ENCODE measurements around the gene DNAJC30. TPM values are rescaled to one million over a fixed set of nuclear protein-coding genes. Genes with fewer than 3 reads are reported as not detected.

DNAJC30 gene
- total and polyA plus RNA-seq, 10 of the 15 experiments (the other 5 are each of a cell fraction or from before 2014, with no cell fraction given), result 2.1 to 19.0 (median 7.9) TPM

DNA sequence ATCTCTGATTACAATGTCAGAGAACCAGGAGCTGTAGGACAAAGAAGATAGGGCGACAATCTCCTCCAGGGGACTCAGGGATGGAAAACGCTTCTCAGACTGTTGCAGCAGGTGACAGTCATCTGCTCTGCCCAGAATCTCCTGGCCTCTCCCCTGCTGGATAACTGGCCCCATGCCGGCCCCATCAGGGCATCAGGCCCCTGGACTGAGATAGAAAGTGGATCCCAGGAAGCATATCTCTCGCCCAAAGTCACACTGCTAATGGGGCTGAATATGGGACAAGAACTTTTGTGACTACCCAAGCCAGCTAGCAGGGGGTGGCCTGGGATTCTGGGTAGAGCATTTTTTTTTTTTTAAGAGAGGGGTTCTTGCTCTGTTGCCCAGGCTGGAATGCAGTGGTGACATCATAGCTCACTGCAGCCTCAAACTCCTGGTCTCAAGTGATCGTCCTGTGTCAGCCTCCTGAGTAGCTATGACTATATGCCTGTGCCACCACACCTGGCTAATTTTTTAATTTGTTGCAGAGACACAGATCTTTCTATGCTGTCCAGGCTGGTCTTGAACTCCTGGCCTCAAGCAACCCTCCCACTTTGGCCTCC, 38.5 kb downstream of the DNAJC30 start:
- no peak for DNase-seq (ENCODE audit: low read depth, low spot score)
- no peaks in the 10 kb centered on the region for H3K79me2 ChIP-seq (ENCODE audit: control insufficient read depth, insufficient read depth, low read length)
- TF ChIP-seq HDGF (IDR thresholded peaks at IDR 0.05) (no peak), ZNF207 (IDR thresholded peaks at IDR 0.05; ENCODE audit: borderline replicate concordance) (no peak), CBX5 (IDR thresholded peaks at IDR 0.05; ENCODE audit: low read depth) (no peak), MEF2B (IDR thresholded peaks at IDR 0.05; ENCODE audit: partially characterized antibody, poor library complexity, severe bottlenecking) (no peak)
- TF ChIP-seq, protein P1, sequence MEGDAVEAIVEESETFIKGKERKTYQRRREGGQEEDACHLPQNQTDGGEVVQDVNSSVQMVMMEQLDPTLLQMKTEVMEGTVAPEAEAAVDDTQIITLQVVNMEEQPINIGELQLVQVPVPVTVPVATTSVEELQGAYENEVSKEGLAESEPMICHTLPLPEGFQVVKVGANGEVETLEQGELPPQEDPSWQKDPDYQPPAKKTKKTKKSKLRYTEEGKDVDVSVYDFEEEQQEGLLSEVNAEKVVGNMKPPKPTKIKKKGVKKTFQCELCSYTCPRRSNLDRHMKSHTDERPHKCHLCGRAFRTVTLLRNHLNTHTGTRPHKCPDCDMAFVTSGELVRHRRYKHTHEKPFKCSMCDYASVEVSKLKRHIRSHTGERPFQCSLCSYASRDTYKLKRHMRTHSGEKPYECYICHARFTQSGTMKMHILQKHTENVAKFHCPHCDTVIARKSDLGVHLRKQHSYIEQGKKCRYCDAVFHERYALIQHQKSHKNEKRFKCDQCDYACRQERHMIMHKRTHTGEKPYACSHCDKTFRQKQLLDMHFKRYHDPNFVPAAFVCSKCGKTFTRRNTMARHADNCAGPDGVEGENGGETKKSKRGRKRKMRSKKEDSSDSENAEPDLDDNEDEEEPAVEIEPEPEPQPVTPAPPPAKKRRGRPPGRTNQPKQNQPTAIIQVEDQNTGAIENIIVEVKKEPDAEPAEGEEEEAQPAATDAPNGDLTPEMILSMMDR (IDR thresholded peaks at IDR 0.05 in 2 of 3, conservative IDR thresholded peaks at IDR 0.05 in 1 of 3; ENCODE audit: control insufficient read depth in 2 of 3, extremely low read depth in 1 of 3, insufficient read depth in 1 of 3, low read depth in 3 of 3, low read length in 3 of 3), result no peak
- H3K9me3 ChIP-seq (replicated peaks; ENCODE audit: control insufficient read depth, insufficient read depth, low read length), result peaks cover 5% of the 10 kb centered on the region; the same call in 1 of the 3 replicates
- no peaks in the 10 kb centered on the region for H4K20me1 ChIP-seq (ENCODE audit: control insufficient read depth, insufficient read depth)
- 7% methylated on average over 5 of the region's 5 CpGs for WGBS (ENCODE audit: insufficient coverage, insufficient replicate concordance, low lambda C conversion rate, missing lambda C conversion rate)
- FAIRE-seq, result no peak
- CTCF ChIA-PET, result interaction anchor here (0.7 to 1.5 kb wide), 4 partner anchors 16 to 78 kb away, joined by 3 read pairs; no protein-coding TSS in a partner anchor
- no peaks in the 10 kb centered on the region for H3K36me3 ChIP-seq (ENCODE audit: control insufficient read depth in 2 of 2, insufficient read depth in 2 of 2, low read length in 1 of 2)
- SMC1A ChIA-PET (ENCODE audit: uncharacterized antibody, unreplicated experiment), result no interaction called here
- RAD21 ChIA-PET (ENCODE audit: unreplicated experiment), result no interaction called here
- BruUV-seq (replicated peaks), result no TSS peak
- H2AFZ ChIP-seq (ENCODE audit: control insufficient read depth, low read depth, low read length), result no peak overlapping the region
- ATAC-seq, result no peak
- POLR2A ChIA-PET, result no interaction called here
- H3K4me2 ChIP-seq (ENCODE audit: control insufficient read depth, insufficient read depth), result no peak overlapping the region
- H3K27me3 ChIP-seq (replicated peaks in 1 of 2; ENCODE audit: control insufficient read depth in 2 of 2, insufficient read depth in 2 of 2, low read length in 1 of 2), result peaks cover 1 to 11% of the 10 kb centered on the region in 2 experiments
- H3K9ac ChIP-seq (ENCODE audit: control insufficient read depth, insufficient read depth, low read length), result no peak overlapping the region
- no peak overlapping the region for H3K4me3 ChIP-seq
- in situ Hi-C loops (cut with MboI) (no loop called here), intact Hi-C loops (cut with micrococcal nuclease; ENCODE audit: unreplicated experiment) (no loop called here)
- H3K27ac ChIP-seq (ENCODE audit: control insufficient read depth, insufficient read depth), result no peak overlapping the region
- no peaks in the 10 kb centered on the region for H3K4me1 ChIP-seq (ENCODE audit: control insufficient read depth, insufficient read depth, low read length)
